IPS-NIHi7 (cell line): ENCODE results near the gene GMPPB.

Experiments used
- DNase-seq: peaks from one replicate; pipeline ENCODE4 v3.0.0; 2012; ENCODE audit warnings: mixed read lengths; ENCODE audit errors: extremely low spot score

GMPPB gene

DNA sequence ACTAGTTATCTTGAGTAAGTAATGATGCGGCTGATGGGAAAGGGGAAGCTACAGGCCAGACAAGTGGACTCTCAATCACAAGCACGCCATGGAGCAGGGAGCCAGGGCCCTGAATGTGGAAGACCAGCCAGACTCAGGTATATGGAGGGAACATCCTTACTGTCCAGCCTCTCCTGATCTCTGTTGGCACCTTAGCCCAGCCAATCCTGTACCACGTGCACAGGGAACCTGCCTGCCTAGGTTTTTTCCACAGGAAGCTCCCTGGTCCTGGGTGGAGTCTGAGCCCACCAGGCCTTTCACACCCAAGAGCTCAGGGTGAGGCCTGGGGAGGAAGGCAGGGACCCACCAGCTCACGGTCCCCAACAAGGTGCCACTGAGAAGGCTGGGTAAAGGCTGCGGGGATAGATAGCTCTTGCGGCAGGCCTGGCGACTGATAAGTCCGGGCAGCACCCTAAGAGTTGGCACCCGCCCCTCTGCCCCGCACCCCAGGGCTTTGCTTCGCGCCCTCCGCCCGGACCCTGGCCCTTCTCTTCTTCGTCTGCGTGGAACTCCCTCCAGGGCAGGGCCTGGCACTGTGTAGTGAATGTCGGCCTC is 50.5 kb downstream of the GMPPB start:
- DNase-seq, result no peak

- DNase-seq, result peak; percentile 91
Observed at GRCh38 chr3:49671291-49672288, 52.2 kb downstream of the GMPPB start.

DNA sequence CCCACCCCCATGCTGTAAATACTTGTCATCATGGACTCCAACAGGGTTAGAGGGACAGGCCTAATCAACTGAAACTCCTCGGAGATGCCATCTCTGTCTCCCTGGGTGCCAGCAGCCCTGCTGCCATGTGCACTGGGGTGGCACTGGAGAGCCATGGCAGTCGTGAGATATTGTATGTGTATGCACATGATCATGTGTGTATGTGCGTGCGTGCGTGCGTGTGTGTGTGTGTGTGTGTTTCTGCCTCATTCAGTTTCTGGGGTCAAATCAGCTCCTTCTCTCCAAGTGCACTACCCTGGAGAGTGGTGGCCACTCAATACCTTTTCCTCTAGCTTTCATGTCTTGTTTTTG is 52.8 kb downstream of the GMPPB start:
- DNase-seq, result no peak
